Coronary artery (tissue), 2 donors: ENCODE data around the gene PUS7.
"Not testable (repeated sequence)": the region's sequence is repeated elsewhere in the genome, so short reads cannot be mapped to it uniquely, and the experiment has no call there.

Experiments used
- DNase-seq: peaks from one replicate; pipeline ENCODE4 v3.0.0-alpha.2; 2017; ENCODE audit warnings: low spot score
- H3K27ac ChIP-seq, 2 donors: fragments of 200-600 bp; sonication (generic); one replicate each; pipeline ENCODE4 v1.5.1; 2016 to 2019
- H3K4me3 ChIP-seq: fragments of 200-600 bp; sonication (generic); 2 replicates; pipeline ENCODE4 v1.5.1; 2016; ENCODE audit warnings: mild to moderate bottlenecking, moderate library complexity
- CTCF ChIP-seq: fragments of 200-600 bp; sonication (generic); IDR thresholded peaks from one replicate; pipeline ENCODE4 v1.5.1; 2019; ENCODE audit warnings: antibody characterized with exemption

PUS7 gene

GRCh38 chr7:105521027-105521716 lies 899 bp downstream of the PUS7 start:
- DNase-seq: peak; percentile 88
- Histone ChIP-seq H3K4me3 (peak overlapping the region; percentile 75), H3K27ac (peak overlapping the region; percentile 89 to 91)
- TF ChIP-seq CTCF: no peak

GRCh38 chr7:105520620-105521019 lies 1.5 kb downstream of the PUS7 start:
- H3K4me3 ChIP-seq, DNase-seq, H3K27ac ChIP-seq: not testable (repeated sequence)

GRCh38 chr7:105519353-105519752 lies 2.7 kb downstream of the PUS7 start:
- no peak for TF ChIP-seq CTCF
- H3K27ac ChIP-seq: no peak overlapping the region
- H3K4me3 ChIP-seq: no peak overlapping the region
- no peak for DNase-seq

- H3K27ac ChIP-seq, DNase-seq, H3K4me3 ChIP-seq: not testable (repeated sequence)
These were observed 6.5 kb downstream of the PUS7 start for GRCh38 chr7:105515610-105516009.

- no peak for TF ChIP-seq CTCF
- no peak overlapping the region for H3K4me3 ChIP-seq
- no peak for DNase-seq
- no peak overlapping the region for H3K27ac ChIP-seq
These were observed 9.0 kb downstream of the PUS7 start for GRCh38 chr7:105512926-105513526.

- DNase-seq: no peak
- Histone ChIP-seq H3K4me3 (no peak overlapping the region), H3K27ac (no peak overlapping the region)
- no peak for TF ChIP-seq CTCF
These were observed 9.7 kb downstream of the PUS7 start for GRCh38 chr7:105512415-105512814.

GRCh38 chr7:105502173-105502572 lies 19.9 kb downstream of the PUS7 start:
- no peak for TF ChIP-seq CTCF
- DNase-seq: no peak
- no peak overlapping the region for H3K4me3 ChIP-seq
- no peak overlapping the region for H3K27ac ChIP-seq

GRCh38 chr7:105497016-105497415 lies 25.1 kb downstream of the PUS7 start:
- TF ChIP-seq CTCF: no peak
- H3K27ac ChIP-seq: no peak overlapping the region
- H3K4me3 ChIP-seq: no peak overlapping the region
- DNase-seq: no peak
